Thyroid gland (tissue), 4 donors: ENCODE measurements around the gene ST7.

ENCODE experiments used
- CTCF ChIP-seq, 6 experiments: fragments of 200-600 bp in 3 of 6; fragments of 450-650 bp in 3 of 6; sonication (generic) in 3 of 6; IDR thresholded peaks; one replicate each; pipeline ENCODE4 v1.5.1; 2016 to 2019; ENCODE audit warnings: antibody characterized with exemption in 6 of 6, mild to moderate bottlenecking in 2 of 6, inconsistent platforms in 1 of 6, moderate library complexity in 1 of 6
- POLR2A ChIP-seq, 2 donors: fragments of 450-650 bp; IDR thresholded peaks; one replicate each; pipeline ENCODE4 v1.6.1; 2017; ENCODE audit warnings: antibody characterized with exemption in 2 of 2, mild to moderate bottlenecking in 2 of 2, moderate library complexity in 1 of 2

GRCh38 chr7:117122536-117122935 is 169.2 kb downstream of the ST7 start:
- no peak for TF ChIP-seq CTCF (IDR thresholded peaks at IDR 0.05)
- TF ChIP-seq POLR2A (IDR thresholded peaks at IDR 0.05): no peak
